AG04450 (cell line): Measurements from ENCODE around the gene GPR107. TPM values are rescaled to one million over a fixed set of nuclear protein-coding genes. Genes with fewer than 3 reads are reported as not detected.
"Not testable (repeated sequence)": the region's sequence is repeated elsewhere in the genome, so short reads cannot be mapped to it uniquely, and the experiment has no call there.

ENCODE experiments used
- CTCF ChIA-PET: fragments of 300-600, 350-600 bp; formaldehyde crosslinking; extraction: SDS; loops from one replicate; lab custom pipeline; 2022; ENCODE audit warnings: antibody characterized with exemption, inconsistent platforms; lab: Charles Lee
- POLR2A ChIA-PET: fragments of 350-600 bp; formaldehyde crosslinking; extraction: SDS; loops from one replicate; lab custom pipeline; 2021; ENCODE audit warnings: antibody characterized with exemption, inconsistent platforms; lab: Yijun Ruan, JAX
- DNase-seq: peaks from one replicate; pipeline ENCODE4 v3.0.0-alpha.2; 2011; ENCODE audit warnings: low read depth, low spot score
- H3K27ac ChIP-seq: one replicate; pipeline ENCODE4 v1.5.1; 2012; ENCODE audit warnings: low read depth, low read length, control low read depth
- H3K27me3 ChIP-seq: one replicate; pipeline ENCODE4 v1.6.0; 2012; ENCODE audit warnings: low read length; ENCODE audit not compliant: control insufficient read depth, insufficient read depth
- H3K4me3 ChIP-seq: 2 replicates; pipeline ENCODE4 v1.5.1; 2011; ENCODE audit warnings: mild to moderate bottlenecking, low read depth, low read length, control low read depth
- H3K9me3 ChIP-seq: 2 replicates; pipeline ENCODE4 v1.5.1; 2012; ENCODE audit warnings: low read length; ENCODE audit not compliant: control insufficient read depth, insufficient read depth
- CTCF ChIP-seq: IDR thresholded peaks from 2 replicates; pipeline ENCODE4 v1.5.1; 2011; ENCODE audit warnings: low read depth, low read length, control low read depth, inconsistent platforms
- polyA plus RNA-seq: library from polyadenylated mRNA; depleted of rRNA; stranded (reverse); fragments of >200 nt; gene quantifications from 2 replicates; pipeline ENCODE4 v1.2.3, GENCODE V29; 2011

Gene GPR107
- polyA plus RNA-seq, 1 experiment = 45.1 TPM

GRCh38 chr9:130018265-130018664 is 35.4 kb upstream of the GPR107 start:
- H3K27ac ChIP-seq = no peak overlapping the region
- no peaks in the 10 kb centered on the region for H3K27me3 ChIP-seq
- H3K4me3 ChIP-seq = no peak overlapping the region
- ChIA-PET POLR2A (interaction anchor here (0.6 kb wide), 1 partner anchor 107 kb away, joined by 4 read pairs; no protein-coding TSS in a partner anchor), CTCF (no interaction called here)
- H3K9me3 ChIP-seq = peaks cover 4% of the 10 kb centered on the region; the same call in 1 of the 2 replicates
- no peak for DNase-seq
- TF ChIP-seq CTCF = no peak

GRCh38 chr9:130020618-130021017 is 33.1 kb upstream of the GPR107 start:
- ChIA-PET CTCF (no interaction called here), POLR2A (no interaction called here)
- no peak for DNase-seq
- TF ChIP-seq CTCF = no peak
- no peaks in the 10 kb centered on the region for H3K27me3 ChIP-seq
- peaks cover 4% of the 10 kb centered on the region; the same call in 1 of the 2 replicates for H3K9me3 ChIP-seq
- no peak overlapping the region for H3K27ac ChIP-seq
- no peak overlapping the region for H3K4me3 ChIP-seq

GRCh38 chr9:130021123-130021522 is 32.6 kb upstream of the GPR107 start:
- no peak overlapping the region for H3K4me3 ChIP-seq
- ChIA-PET POLR2A (no interaction called here), CTCF (no interaction called here)
- no peak overlapping the region for H3K27ac ChIP-seq
- no peaks in the 10 kb centered on the region for H3K27me3 ChIP-seq
- DNase-seq = no peak
- peaks cover 2% of the 10 kb centered on the region; the same call in 1 of the 2 replicates for H3K9me3 ChIP-seq
- TF ChIP-seq CTCF = no peak

GRCh38 chr9:130021842-130022241 is 31.9 kb upstream of the GPR107 start:
- H3K4me3 ChIP-seq, H3K27ac ChIP-seq, POLR2A ChIA-PET, H3K9me3 ChIP-seq, H3K27me3 ChIP-seq, CTCF ChIA-PET, DNase-seq: not testable (repeated sequence)

GRCh38 chr9:130022566-130023143 is 31.1 kb upstream of the GPR107 start:
- Histone ChIP-seq H3K4me3 (no peak overlapping the region), H3K27me3 (no peaks in the 10 kb centered on the region), H3K27ac (no peak overlapping the region), H3K9me3 (no peaks in the 10 kb centered on the region)
- CTCF ChIA-PET = no interaction called here
- TF ChIP-seq CTCF = no peak
- DNase-seq = no peak
- POLR2A ChIA-PET = no interaction called here
